ENCODE results near the gene DAZAP1. TPM values are rescaled to one million over a fixed set of nuclear protein-coding genes. Genes with fewer than 3 reads are reported as not detected.
A peak's percentile ranks its signal among the peaks of the same experiment; 100 is the strongest.

DAZAP1 gene
- total RNA-seq, 1 donor from 2014 or later: 98.7 TPM

GRCh38 chr19:1384478-1385110, 22.8 kb upstream of the DAZAP1 start:
- intact Hi-C loops (cut with DNase I): no loop called here
- DNase-seq: no peak
- Histone ChIP-seq H3K4me1 (peaks cover 13% of the 10 kb centered on the region), H3K27ac (peak overlapping the region; percentile 84), H3K36me3 (peaks cover 11% of the 10 kb centered on the region), H3K9me3 (no peaks in the 10 kb centered on the region), H3K27me3 (no peaks in the 10 kb centered on the region), H3K4me3 (peak overlapping the region; percentile 94)
- TF ChIP-seq, protein P1, sequence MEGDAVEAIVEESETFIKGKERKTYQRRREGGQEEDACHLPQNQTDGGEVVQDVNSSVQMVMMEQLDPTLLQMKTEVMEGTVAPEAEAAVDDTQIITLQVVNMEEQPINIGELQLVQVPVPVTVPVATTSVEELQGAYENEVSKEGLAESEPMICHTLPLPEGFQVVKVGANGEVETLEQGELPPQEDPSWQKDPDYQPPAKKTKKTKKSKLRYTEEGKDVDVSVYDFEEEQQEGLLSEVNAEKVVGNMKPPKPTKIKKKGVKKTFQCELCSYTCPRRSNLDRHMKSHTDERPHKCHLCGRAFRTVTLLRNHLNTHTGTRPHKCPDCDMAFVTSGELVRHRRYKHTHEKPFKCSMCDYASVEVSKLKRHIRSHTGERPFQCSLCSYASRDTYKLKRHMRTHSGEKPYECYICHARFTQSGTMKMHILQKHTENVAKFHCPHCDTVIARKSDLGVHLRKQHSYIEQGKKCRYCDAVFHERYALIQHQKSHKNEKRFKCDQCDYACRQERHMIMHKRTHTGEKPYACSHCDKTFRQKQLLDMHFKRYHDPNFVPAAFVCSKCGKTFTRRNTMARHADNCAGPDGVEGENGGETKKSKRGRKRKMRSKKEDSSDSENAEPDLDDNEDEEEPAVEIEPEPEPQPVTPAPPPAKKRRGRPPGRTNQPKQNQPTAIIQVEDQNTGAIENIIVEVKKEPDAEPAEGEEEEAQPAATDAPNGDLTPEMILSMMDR (IDR thresholded peaks at IDR 0.05): no peak
- no peak for ATAC-seq

GRCh38 chr19:1385816-1386215, 21.6 kb upstream of the DAZAP1 start:
- Histone ChIP-seq H3K9me3 (no peaks in the 10 kb centered on the region), H3K27me3 (no peaks in the 10 kb centered on the region), H3K36me3 (peaks cover 17% of the 10 kb centered on the region), H3K27ac (no peak overlapping the region), H3K4me3 (no peak overlapping the region), H3K4me1 (peaks cover 13% of the 10 kb centered on the region)
- no peak for DNase-seq
- ATAC-seq: no peak
- TF ChIP-seq, protein P1 (IDR thresholded peaks at IDR 0.05): no peak
- intact Hi-C loops (cut with DNase I): no loop called here

- TF ChIP-seq, protein P1 (IDR thresholded peaks at IDR 0.05): no peak
- intact Hi-C loops (cut with DNase I): no loop called here
- Histone ChIP-seq H3K27ac (no peak overlapping the region), H3K27me3 (no peaks in the 10 kb centered on the region), H3K9me3 (no peaks in the 10 kb centered on the region), H3K4me1 (peaks cover 13% of the 10 kb centered on the region), H3K36me3 (peaks cover 30% of the 10 kb centered on the region), H3K4me3 (no peak overlapping the region)
- DNase-seq (no peak), ATAC-seq (no peak)
Observed at GRCh38 chr19:1386945-1387683, 20.3 kb upstream of the DAZAP1 start.

- Histone ChIP-seq H3K27me3 (no peaks in the 10 kb centered on the region), H3K27ac (no peak overlapping the region), H3K36me3 (peaks cover 38% of the 10 kb centered on the region), H3K4me3 (no peak overlapping the region), H3K4me1 (peaks cover 13% of the 10 kb centered on the region), H3K9me3 (no peaks in the 10 kb centered on the region)
- TF ChIP-seq, protein P1 (IDR thresholded peaks at IDR 0.05): no peak
- no peak for ATAC-seq
- intact Hi-C loops (cut with DNase I): no loop called here
- no peak for DNase-seq
Observed at GRCh38 chr19:1387684-1388636, 19.4 kb upstream of the DAZAP1 start.

- DNase-seq (no peak), ATAC-seq (no peak)
- H3K27me3 ChIP-seq: no peaks in the 10 kb centered on the region
- intact Hi-C loops (cut with DNase I): no loop called here
- H3K27ac ChIP-seq: no peak overlapping the region
- peaks cover 13% of the 10 kb centered on the region for H3K4me1 ChIP-seq
- H3K4me3 ChIP-seq: no peak overlapping the region
- peaks cover 45% of the 10 kb centered on the region for H3K36me3 ChIP-seq
- H3K9me3 ChIP-seq: no peaks in the 10 kb centered on the region
- TF ChIP-seq, protein P1 (IDR thresholded peaks at IDR 0.05): no peak
Observed at GRCh38 chr19:1388637-1389026, 18.8 kb upstream of the DAZAP1 start.

Measured in upper lobe of right lung (tissue), 1 donor.